Activated CD4-positive, alpha-beta T cell treated with anti-CD3 and anti-CD28 coated beads, Interleukin-2, amount 10 ng/mL, durations not matched to agents 7 days and 5 days (primary cell): ENCODE data around the gene SSBP4. TPM values are rescaled to one million over a fixed set of nuclear protein-coding genes. Genes with fewer than 3 reads are reported as not detected.

Experiments used
- microRNA-seq: library from miRNA; unstranded; fragments of <30 nt; microRNA quantifications from one replicate; pipeline ENCODE4 v1.2.0, GENCODE V29; 2021; ENCODE audit warnings: borderline microRNAs expressed, borderline replicate concordance
- total RNA-seq, 2 experiments: library from RNA; stranded (reverse); gene quantifications; one replicate each; pipeline ENCODE4 v1.2.3, GENCODE V29; 2021

SSBP4 gene
- total RNA-seq, 2 experiments from 2014 or later = 112 to 123 TPM

Small RNA genes lying within 50 kb of the gene (microRNA-seq; reads per million reads assigned to microRNA genes)
- not detected for gene MIR3189

Other genes with a start within 250 kb of the SSBP4 start
- gene IFI30, start 245.6 kb upstream of the SSBP4 start, total RNA-seq = 10 to 100 TPM; 54.1 to 58.9 TPM
- gene MPV17L2, start 226.2 kb upstream of the SSBP4 start, total RNA-seq = 1 to 10 TPM; 6.1 to 6.5 TPM
- 1 to 10 TPM; 4.0 to 5.2 TPM for gene RAB3A, start 215.4 kb upstream of the SSBP4 start, total RNA-seq
- gene PDE4C, start 193.0 kb upstream of the SSBP4 start, total RNA-seq = under 1 TPM in 1 of 2 experiments, not detected in 1; 0.15 TPM
- 1 to 10 TPM; 6.3 to 7.2 TPM for gene IQCN, start 144.9 kb upstream of the SSBP4 start, total RNA-seq
- 100 to 1,000 TPM; 343 to 347 TPM for gene JUND, start 137.8 kb upstream of the SSBP4 start, total RNA-seq
- gene LSM4, start 96.3 kb upstream of the SSBP4 start, total RNA-seq = 100 to 1,000 TPM; 156 to 181 TPM
- gene PGPEP1, start 78.8 kb upstream of the SSBP4 start, total RNA-seq = 10 to 100 TPM; 24.1 to 24.8 TPM
- gene GDF15, start 33.2 kb upstream of the SSBP4 start, total RNA-seq = not detected
- gene LRRC25, start 21.8 kb upstream of the SSBP4 start, total RNA-seq = not detected
- 10 to 100 TPM; 10.7 to 12.1 TPM for gene ISYNA1, start 18.7 kb downstream of the SSBP4 start, total RNA-seq
- gene ELL, start 102.7 kb downstream of the SSBP4 start, total RNA-seq = 10 to 100 TPM; 20.3 to 20.9 TPM
- gene FKBP8, start 124.2 kb downstream of the SSBP4 start, total RNA-seq = 100 to 1,000 TPM; 185 to 206 TPM
- gene KXD1, start 138.5 kb downstream of the SSBP4 start, total RNA-seq = 10 to 100 TPM; 95.4 to 100.0 TPM
- 1,000 to 10,000 TPM; 1,627 to 1,778 TPM for gene UBA52, start 152.5 kb downstream of the SSBP4 start, total RNA-seq
- gene REX1BD, start 169.4 kb downstream of the SSBP4 start, total RNA-seq = 10 to 100 TPM; 73.0 to 85.2 TPM
- gene CRLF1, start 187.4 kb downstream of the SSBP4 start, total RNA-seq = not detected
- gene TMEM59L, start 193.5 kb downstream of the SSBP4 start, total RNA-seq = under 1 TPM in 1 of 2 experiments, not detected in 1; 0.12 TPM
- 10 to 100 TPM in 1 of 2 experiments, 1 to 10 TPM in 1; 10.0 to 11.4 TPM for gene KLHL26, start 217.6 kb downstream of the SSBP4 start, total RNA-seq